Testis (tissue), 3 donors: ENCODE results near the gene CD69. TPM values are rescaled to one million over a fixed set of nuclear protein-coding genes. Genes with fewer than 3 reads are reported as not detected.
A peak's percentile ranks its signal among the peaks of the same experiment; 100 is the strongest.

ENCODE experiments used
- DNase-seq: peaks from one replicate; pipeline ENCODE4 v3.0.0-alpha.2; 2019
- H3K27ac ChIP-seq, 2 donors: fragments of 200-600 bp; sonication (generic); one replicate each; pipeline ENCODE4 v1.5.1; 2019
- H3K27me3 ChIP-seq: fragments of 200-600 bp; sonication (generic); one replicate; pipeline ENCODE4 v1.5.1; 2019
- H3K36me3 ChIP-seq: fragments of 200-600 bp; sonication (generic); one replicate; pipeline ENCODE4 v1.5.1; 2017; ENCODE audit warnings: low read depth; ENCODE audit errors: missing control alignments
- H3K4me1 ChIP-seq: fragments of 200-600 bp; sonication (generic); one replicate; pipeline ENCODE4 v1.5.1; 2019
- H3K4me3 ChIP-seq, 2 donors: fragments of 200-600 bp; sonication (generic); one replicate each; pipeline ENCODE4 v1.5.1; 2017 to 2019
- H3K9me3 ChIP-seq: fragments of 200-600 bp; sonication (generic); one replicate; pipeline ENCODE4 v1.5.1; 2017
- CTCF ChIP-seq, 3 experiments: fragments of 450-650 bp in 2 of 3; fragments of 200-600 bp in 1 of 3; sonication (generic) in 1 of 3; IDR thresholded peaks; one replicate each; pipeline ENCODE4 v1.5.1; 2016 to 2019; ENCODE audit warnings: antibody characterized with exemption in 3 of 3, mild to moderate bottlenecking in 2 of 3, moderate library complexity in 1 of 3
- POLR2A ChIP-seq: fragments of 450-650 bp; IDR thresholded peaks from one replicate; pipeline ENCODE4 v1.6.1; 2017; ENCODE audit warnings: antibody characterized with exemption, mild to moderate bottlenecking, moderate library complexity
- WGBS, 2 donors: methylation state at CpG; one replicate each; pipeline ENCODE4 v1.1.5; 2018; 5-methylcytosine and 5-hydroxymethylcytosine counted together
- intact Hi-C: fragments of 100-400 bp; cut with DNase I; formaldehyde crosslinking; loops from one replicate; pipeline ENCODE4 v1.15.1; 2023; ENCODE audit warnings: low total_unique reads
- polyA plus RNA-seq: library from polyadenylated mRNA; stranded (reverse); fragments of 350-450 nt; fragmentation: Illumina TruSeq; extraction: RNeasy Lipid Tissue Mini Kit (QIAGEN cat#74804); gene quantifications from one replicate; pipeline ENCODE4 v1.2.3, GENCODE V29; 2014; ENCODE audit warnings: low read depth, low replicate concordance; ENCODE audit not compliant: insufficient read depth
- total RNA-seq, 2 donors: library from RNA; depleted of rRNA; stranded (reverse); fragments of >200 nt; gene quantifications; one replicate each; pipeline ENCODE4 v1.2.3, GENCODE V29; 2016

CD69 gene
- total and polyA plus RNA-seq, 3 donors from 2014 or later = 2.1 to 3.3 (median 3.0) TPM

DNA sequence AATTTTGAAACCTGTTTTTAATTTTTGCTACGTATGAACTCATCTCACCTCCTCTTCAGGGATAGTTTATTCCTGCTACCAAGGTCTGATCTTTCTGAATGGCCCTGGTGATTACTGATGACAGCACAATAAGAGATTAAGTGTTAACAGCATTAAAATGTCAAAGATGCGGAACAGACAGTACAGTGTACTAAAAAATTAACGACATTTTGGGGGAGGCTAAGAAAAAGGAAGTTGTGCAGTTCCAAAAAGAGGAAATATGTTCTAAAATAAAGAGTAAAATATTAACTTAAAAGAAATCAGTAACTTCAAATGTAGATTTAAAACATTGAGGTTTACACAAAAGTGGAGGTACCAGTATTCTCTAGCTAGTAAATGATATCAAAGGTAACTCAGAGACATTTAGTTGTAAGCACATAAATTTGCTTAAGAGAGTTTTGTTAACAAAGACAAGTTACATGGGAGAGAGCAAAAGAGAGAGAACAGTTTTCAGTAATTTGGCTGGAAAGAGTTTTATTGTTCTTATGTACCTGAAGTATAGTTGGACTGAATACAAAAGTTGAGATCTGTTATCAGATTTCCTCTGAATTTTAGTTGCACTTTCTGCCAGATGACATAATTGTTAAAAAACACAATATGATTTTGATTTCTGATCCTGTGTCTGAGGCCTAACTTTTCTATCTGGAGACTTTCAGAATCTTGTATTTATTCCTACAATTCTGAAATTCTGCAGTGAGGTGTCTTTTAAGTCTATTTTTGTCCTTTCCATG lies 23.6 kb downstream of the CD69 start:
- no peak for DNase-seq
- Histone ChIP-seq H3K4me3 (no peak overlapping the region), H3K27me3 (no peaks in the 10 kb centered on the region), H3K36me3 (no peaks in the 10 kb centered on the region), H3K9me3 (no peaks in the 10 kb centered on the region), H3K4me1 (no peaks in the 10 kb centered on the region), H3K27ac (peak overlapping the region in 1 of 2 donors; percentile 12)
- WGBS, 2 donors = 39 to 47% methylated on average over 3 of the region's 3 CpGs
- intact Hi-C loops = no loop called here
- TF ChIP-seq CTCF (IDR thresholded peaks at IDR 0.05) = no peak
- no peak for TF ChIP-seq POLR2A

GRCh38 chr12:9735601-9736000 lies 25.1 kb downstream of the CD69 start:
- Histone ChIP-seq H3K27me3 (no peaks in the 10 kb centered on the region), H3K36me3 (no peaks in the 10 kb centered on the region), H3K4me3 (no peak overlapping the region), H3K27ac (no peak overlapping the region), H3K9me3 (no peaks in the 10 kb centered on the region), H3K4me1 (no peaks in the 10 kb centered on the region)
- DNase-seq = no peak
- intact Hi-C loops = no loop called here
- 64 to 69% methylated on average over 3 of the region's 3 CpGs for WGBS, 2 donors
- TF ChIP-seq POLR2A = no peak
- no peak for TF ChIP-seq CTCF (IDR thresholded peaks at IDR 0.05)

- no peaks in the 10 kb centered on the region for H3K4me1 ChIP-seq
- 68 to 79% methylated on average over 8 of the region's 8 CpGs for WGBS, 2 donors
- DNase-seq = no peak
- no peaks in the 10 kb centered on the region for H3K36me3 ChIP-seq
- H3K9me3 ChIP-seq = no peaks in the 10 kb centered on the region
- TF ChIP-seq CTCF (IDR thresholded peaks at IDR 0.05) (no peak), POLR2A (no peak)
- no peaks in the 10 kb centered on the region for H3K27me3 ChIP-seq
- no peak within 1 kb of the TSS for H3K27ac ChIP-seq
- H3K4me3 ChIP-seq = no peak within 1 kb of the TSS
- intact Hi-C loops = no loop called here
Measured at GRCh38 chr12:9732921-9733461, 27.7 kb downstream of the CD69 start, which contains the start of gene CLECL1. TSS of gene CLECL1 (minus strand) at chr12:9733097.

DNA sequence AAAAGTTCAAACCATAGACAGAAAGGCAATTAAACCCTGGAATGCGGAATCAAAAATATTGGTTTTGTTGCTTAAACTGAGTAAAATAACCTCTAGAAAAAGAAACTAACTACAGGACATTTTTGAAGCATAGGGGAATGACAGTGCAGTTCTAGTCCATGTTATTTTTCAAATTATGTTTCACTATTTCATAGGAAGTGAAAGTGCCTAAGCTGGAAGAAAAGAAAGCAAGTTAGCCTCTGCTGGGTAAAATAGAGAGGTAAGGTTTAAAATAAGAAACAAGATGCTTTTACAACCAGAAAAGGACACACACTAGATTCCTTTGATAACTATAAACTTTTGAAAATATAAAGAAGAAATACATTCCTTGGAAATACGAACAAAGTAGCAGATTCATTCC lies 28.9 kb downstream of the CD69 start:
- no peaks in the 10 kb centered on the region for H3K27me3 ChIP-seq
- no peak overlapping the region for H3K4me3 ChIP-seq
- no peaks in the 10 kb centered on the region for H3K4me1 ChIP-seq
- TF ChIP-seq POLR2A (no peak), CTCF (IDR thresholded peaks at IDR 0.05) (no peak)
- H3K27ac ChIP-seq = peak overlapping the region in 1 of 2 donors; percentile 23
- H3K9me3 ChIP-seq = no peaks in the 10 kb centered on the region
- intact Hi-C loops = no loop called here
- 72 to 81% methylated on average over 2 of the region's 2 CpGs for WGBS, 2 donors
- no peak for DNase-seq
- H3K36me3 ChIP-seq = no peaks in the 10 kb centered on the region
